SW480 (cell line): ENCODE measurements around the gene AMBRA1.

Experiments
- DNase-seq: peaks from one replicate; pipeline ENCODE4 v3.0.0-alpha.2; 2016; ENCODE audit warnings: low spot score

The AMBRA1 gene

DNA sequence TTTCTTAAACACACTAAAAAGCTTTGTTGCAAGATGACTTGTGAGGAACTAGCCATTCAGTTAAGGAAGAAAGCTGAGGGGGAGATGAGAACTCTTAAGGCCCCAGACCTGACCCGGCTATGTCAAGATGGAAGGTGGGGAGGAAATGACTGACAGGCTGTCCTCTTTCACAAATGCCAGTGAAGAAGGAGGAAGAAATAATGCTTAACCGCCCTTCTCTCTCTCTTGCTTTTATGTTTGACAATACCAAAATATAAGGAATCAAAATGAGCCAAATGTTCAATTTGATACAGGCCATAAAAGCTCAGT lies 87.4 kb downstream of the AMBRA1 start:
- DNase-seq = no peak

- no peak for DNase-seq
These were observed 87.9 kb downstream of the AMBRA1 start for GRCh38 chr11:46505741-46506482.

GRCh38 chr11:46504817-46505613 lies 88.8 kb downstream of the AMBRA1 start:
- no peak for DNase-seq

GRCh38 chr11:46499821-46500220 lies 94.0 kb downstream of the AMBRA1 start:
- no peak for DNase-seq

DNA sequence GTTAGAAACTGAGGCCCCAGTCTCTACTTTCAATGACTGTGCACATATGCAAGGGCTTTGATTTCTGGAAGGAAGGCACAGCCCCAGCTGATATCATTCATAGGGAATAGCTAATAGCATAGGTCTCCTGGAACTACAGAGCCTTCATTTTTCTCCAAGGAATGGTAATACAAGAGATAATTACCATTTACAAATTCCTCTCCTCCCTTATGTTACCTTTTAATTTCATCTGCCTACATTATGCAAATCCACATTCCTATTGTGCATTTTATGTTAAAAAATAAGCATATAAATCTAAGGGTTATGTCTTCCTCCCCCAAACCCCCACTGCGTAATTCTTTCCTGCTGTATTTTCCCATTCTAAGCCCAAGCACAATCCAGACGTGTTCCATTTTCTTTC lies 94.9 kb downstream of the AMBRA1 start:
- no peak for DNase-seq

GRCh38 chr11:46498179-46498578 lies 95.6 kb downstream of the AMBRA1 start:
- DNase-seq = no peak

DNA sequence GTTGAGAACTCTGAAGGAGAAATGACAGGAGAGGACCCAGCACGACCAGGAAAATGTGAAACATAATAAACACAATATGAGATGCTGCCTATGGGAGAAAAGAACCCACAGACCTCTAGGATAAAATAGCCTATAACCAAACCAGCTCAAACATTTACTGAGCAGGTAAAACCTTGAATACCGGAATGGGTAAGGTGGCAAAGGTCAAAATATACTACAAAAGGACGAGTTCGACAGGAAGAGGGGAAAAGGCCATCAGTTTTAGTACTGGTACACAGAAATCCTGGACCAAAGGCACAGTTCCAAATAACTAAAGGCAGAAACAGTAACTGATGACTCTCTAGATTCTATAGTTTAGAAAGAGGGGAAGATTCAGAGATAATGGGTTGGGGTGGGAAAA lies 96.3 kb downstream of the AMBRA1 start:
- no peak for DNase-seq

GRCh38 chr11:46493791-46494190 lies 100.0 kb downstream of the AMBRA1 start:
- DNase-seq = no peak

DNA sequence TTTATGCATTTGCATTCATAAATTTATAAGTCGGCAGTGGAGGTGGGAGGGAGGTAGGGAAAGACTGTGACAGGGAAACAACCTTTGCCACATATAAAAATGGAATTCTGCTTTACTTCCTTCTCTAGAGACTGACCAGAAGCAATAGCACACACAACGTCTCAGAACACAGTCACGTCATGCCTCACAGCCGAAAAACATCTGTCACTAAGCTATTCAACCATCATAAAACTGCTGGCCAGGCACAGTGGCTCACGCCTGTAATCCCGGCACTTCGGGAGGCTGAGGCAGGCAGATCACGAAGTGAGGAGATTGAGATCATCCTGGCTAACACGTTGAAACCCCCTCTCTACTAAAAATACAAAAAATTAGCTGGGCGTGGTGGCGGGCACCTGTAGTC lies 101.3 kb downstream of the AMBRA1 start:
- no peak for DNase-seq

GRCh38 chr11:46491661-46492330 lies 102.0 kb downstream of the AMBRA1 start:
- DNase-seq = no peak

DNA sequence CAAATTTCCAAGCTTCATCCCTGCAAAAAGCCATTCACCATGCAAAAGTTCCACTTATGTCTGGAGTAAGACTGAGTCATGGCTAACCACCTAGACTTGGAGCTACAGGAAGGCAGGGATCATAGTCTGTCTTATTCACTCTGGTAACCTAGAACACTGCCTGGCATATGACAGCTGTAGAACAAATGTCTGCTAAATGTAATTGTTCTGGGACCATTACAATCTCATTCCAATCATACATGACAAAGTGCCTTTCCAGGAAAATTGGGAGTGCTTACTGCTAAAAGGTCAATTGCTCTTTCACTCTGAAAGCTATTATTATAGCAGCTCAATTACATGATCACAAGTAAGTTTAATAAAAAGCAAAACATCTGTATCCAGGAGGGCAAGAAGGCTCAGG lies 103.2 kb downstream of the AMBRA1 start:
- no peak for DNase-seq

- DNase-seq = peak; percentile 72
These were observed 103.9 kb downstream of the AMBRA1 start for GRCh38 chr11:46489656-46490560.

DNA sequence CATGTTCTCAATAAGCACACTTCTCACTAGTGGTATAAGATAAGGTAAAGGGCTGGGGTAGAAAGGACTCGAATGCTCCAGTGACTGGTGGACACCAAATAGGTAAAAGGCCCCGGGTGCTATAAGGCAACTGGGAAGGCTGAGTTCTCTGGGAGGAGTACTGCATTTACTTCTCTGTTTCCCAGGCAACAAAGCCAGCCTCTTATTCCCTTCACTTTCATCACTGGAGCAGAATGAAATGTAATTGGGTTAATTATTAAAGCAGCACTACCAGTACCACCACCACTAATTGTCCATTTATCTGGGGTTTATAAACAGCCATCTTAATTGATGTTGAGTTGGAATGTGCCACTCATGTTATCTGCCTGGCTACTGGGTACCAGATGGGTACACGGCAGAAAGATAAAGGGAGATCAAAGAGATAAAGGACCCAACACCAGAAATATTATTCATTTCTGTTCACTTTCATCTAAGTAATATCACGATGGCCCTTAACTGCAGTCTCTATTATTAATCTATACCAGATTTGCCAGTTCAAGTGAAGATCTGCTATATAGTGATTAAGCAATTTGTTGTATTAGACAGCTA lies 107.9 kb downstream of the AMBRA1 start:
- peak; percentile 8 for DNase-seq

DNA sequence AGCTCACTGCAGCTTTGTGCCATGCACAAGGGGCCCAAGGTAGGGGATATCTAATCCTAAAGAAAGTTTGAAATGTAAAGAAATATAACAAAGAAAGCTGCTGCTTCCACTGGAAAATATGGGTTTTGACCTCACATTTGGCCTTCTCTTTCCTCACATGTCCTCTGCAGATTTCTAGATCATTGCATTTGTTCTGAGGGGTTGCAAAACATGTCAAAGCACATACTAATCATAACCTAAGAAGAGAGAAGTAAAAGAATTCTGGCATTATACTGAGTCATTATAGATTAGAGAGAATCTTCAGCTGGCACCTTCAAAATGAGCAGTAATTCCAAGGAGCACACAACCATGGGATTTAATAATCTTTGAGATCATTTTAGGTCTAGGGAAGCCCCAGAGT lies 109.7 kb downstream of the AMBRA1 start:
- DNase-seq = no peak

GRCh38 chr11:46480909-46481308 lies 112.9 kb downstream of the AMBRA1 start:
- no peak for DNase-seq

- DNase-seq = no peak
These were observed 113.6 kb downstream of the AMBRA1 start for GRCh38 chr11:46480166-46480726.

GRCh38 chr11:46479601-46480000 lies 114.2 kb downstream of the AMBRA1 start:
- no peak for DNase-seq

DNA sequence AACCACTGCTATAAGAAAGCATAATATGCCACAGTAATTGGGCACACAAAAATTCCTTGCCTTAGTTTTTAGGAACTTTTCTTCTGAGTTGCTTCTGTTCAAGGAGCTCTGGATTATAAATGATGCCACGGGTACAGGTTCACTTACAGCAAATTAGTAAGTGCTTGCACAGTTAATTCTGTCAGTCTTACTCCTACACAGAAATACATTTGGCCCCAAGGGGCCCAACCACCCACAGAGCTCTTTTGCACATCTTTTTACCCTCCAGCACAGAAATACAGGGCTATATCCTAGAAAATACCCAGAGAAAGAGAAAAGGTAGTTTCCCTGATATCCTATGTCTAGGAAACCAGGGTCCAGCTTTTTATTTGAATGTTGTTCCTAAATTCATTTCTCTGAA lies 115.6 kb downstream of the AMBRA1 start:
- no peak for DNase-seq

- no peak for DNase-seq
These were observed 116.7 kb downstream of the AMBRA1 start for GRCh38 chr11:46477136-46477535.

- DNase-seq = no peak
These were observed 117.8 kb downstream of the AMBRA1 start for GRCh38 chr11:46475926-46476545.
